Measurements from ENCODE around the gene HMBS. TPM values are rescaled to one million over a fixed set of nuclear protein-coding genes. Genes with fewer than 3 reads are reported as not detected.

HMBS gene
- total and polyA plus RNA-seq, 2 of the 8 experiments (the other 6 are each of a cell fraction or from before 2014, with no cell fraction given): 69.3 to 109 TPM

DNA sequence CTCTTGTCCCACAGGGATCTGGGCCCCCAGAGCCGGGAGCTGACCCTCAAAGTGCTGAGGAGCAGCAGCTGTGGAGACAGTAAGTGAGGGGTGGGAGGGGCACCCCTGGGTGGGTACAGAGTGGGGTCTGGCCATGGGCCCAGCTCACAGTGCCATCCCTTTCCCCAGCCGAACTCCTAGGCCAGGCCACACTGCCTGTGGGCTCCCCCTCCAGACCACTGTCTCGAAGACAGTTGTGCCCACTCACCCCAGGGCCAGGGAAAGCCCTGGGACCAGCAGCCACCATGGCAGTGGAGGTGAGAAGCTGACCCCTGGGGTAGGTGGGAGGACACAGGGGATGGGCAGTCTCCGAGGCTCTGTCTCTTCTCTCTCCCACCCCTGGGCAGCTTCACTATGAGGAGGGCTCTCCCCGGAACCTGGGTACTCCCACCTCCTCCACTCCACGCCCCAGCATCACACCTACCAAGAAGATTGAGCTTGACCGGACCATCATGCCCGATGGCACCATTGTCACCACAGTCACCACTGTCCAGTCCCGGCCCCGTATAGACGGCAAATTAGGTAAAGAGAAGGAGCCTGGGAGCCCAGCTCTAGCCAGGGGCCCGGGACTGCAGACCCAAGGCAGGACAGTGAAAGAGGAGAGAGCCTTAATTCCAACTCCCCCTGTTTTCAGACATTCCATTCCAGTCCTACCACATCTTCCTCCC is 27.8 kb downstream of the HMBS start (continued):
- no peak for TF ChIP-seq RAD21 (IDR thresholded peaks at IDR 0.05 in 1 of 2, conservative IDR thresholded peaks at IDR 0.05 in 1 of 2; ENCODE audit: low read depth in 2 of 2, low read length in 2 of 2)
